H1 (cell line): ENCODE results near the gene ERC1. TPM values are rescaled to one million over a fixed set of nuclear protein-coding genes. Genes with fewer than 3 reads are reported as not detected.

ENCODE experiments used
- CTCF ChIA-PET: fragments of 300-600 bp; sonication (Branson Sonifier 250); formaldehyde crosslinking; loops from one replicate; lab custom pipeline; 2021; ENCODE audit not compliant: partially characterized antibody; lab: Charles Lee
- POLR2A ChIA-PET: fragments of 300-600 bp; sonication (Branson Sonifier 250); formaldehyde crosslinking; loops from one replicate; lab custom pipeline; 2021; ENCODE audit warnings: inconsistent platforms; ENCODE audit not compliant: partially characterized antibody; lab: Charles Lee
- DNase-seq, 2 experiments: peaks; one replicate each; pipeline versions ENCODE4 v3.0.0 to v3.0.0-alpha.2; 2010 to 2022; ENCODE audit warnings: low spot score in 2 of 2, low read depth in 1 of 2, mixed read lengths in 1 of 2
- FAIRE-seq: peaks from 2 replicates; lab custom pipeline; 2011; peaks lifted over from hg19 to GRCh38; lab: Jason Lieb, UNC
- H2AFZ ChIP-seq: 2 replicates; pipeline ENCODE4 v1.8.1; 2012; ENCODE audit warnings: low read length, inconsistent platforms
- H2AK5ac ChIP-seq: 2 replicates; pipeline ENCODE4 v1.6.1; 2013; ENCODE audit warnings: low read depth, low read length
- H2BK120ac ChIP-seq: replicated peaks from 2 replicates; pipeline ENCODE3; 2013; ENCODE audit warnings: low read depth, low read length, inconsistent platforms
- H2BK12ac ChIP-seq: 2 replicates; pipeline ENCODE4 v1.6.1; 2013; ENCODE audit warnings: low read depth, low read length
- H2BK15ac ChIP-seq: 2 replicates; pipeline ENCODE4 v1.6.1; 2013; ENCODE audit warnings: low read length
- H2BK20ac ChIP-seq: 2 replicates; pipeline ENCODE4 v1.6.1; 2013; ENCODE audit warnings: low read length
- H2BK5ac ChIP-seq: 2 replicates; pipeline ENCODE4 v1.6.1; 2013; ENCODE audit warnings: low read depth, low read length
- H3K14ac ChIP-seq: 2 replicates; pipeline ENCODE4 v1.6.1; 2013; ENCODE audit warnings: inconsistent platforms; ENCODE audit not compliant: insufficient read length
- H3K18ac ChIP-seq: 2 replicates; pipeline ENCODE4 v1.6.1; 2013; ENCODE audit warnings: low read length; ENCODE audit errors: extremely low read depth
- H3K23ac ChIP-seq: 2 replicates; pipeline ENCODE4 v1.6.1; 2013; ENCODE audit warnings: inconsistent platforms; ENCODE audit not compliant: insufficient read length
- H3K23me2 ChIP-seq: 2 replicates; pipeline ENCODE4 v1.6.1; 2013; ENCODE audit warnings: low read depth, low read length
- H3K27ac ChIP-seq: 2 replicates; pipeline ENCODE4 v1.6.1; 2011; ENCODE audit warnings: low read depth, low read length, inconsistent platforms
- H3K27me3 ChIP-seq, 4 experiments: replicated peaks in 1 of 4; 1 replicate in 1 of 4; 2 replicates in 3 of 4; pipeline versions ENCODE4 v1.6.1 to v1.8.1; 2011 to 2013; ENCODE audit warnings: low read length in 3 of 4, mild to moderate bottlenecking in 3 of 4, inconsistent platforms in 2 of 4, mixed read lengths in 2 of 4, moderate library complexity in 1 of 4; ENCODE audit not compliant: control insufficient read depth in 3 of 4, insufficient read depth in 3 of 4; ENCODE audit errors: extremely low read depth in 1 of 4
- H3K36me3 ChIP-seq, 4 experiments: 2 replicates each; pipeline versions ENCODE4 v1.6.1 to v1.8.1; 2011 to 2013; ENCODE audit warnings: mild to moderate bottlenecking in 4 of 4, low read length in 3 of 4, moderate library complexity in 2 of 4, control low read depth in 1 of 4, inconsistent platforms in 1 of 4; ENCODE audit not compliant: insufficient read depth in 4 of 4, control insufficient read depth in 2 of 4
- H3K4ac ChIP-seq: replicated peaks from 2 replicates; pipeline ENCODE3; 2013; ENCODE audit warnings: low read length, low read depth, mixed read lengths, inconsistent platforms; ENCODE audit not compliant: insufficient read length
- H3K4me1 ChIP-seq, 4 experiments: replicated peaks in 1 of 4; 1 replicate in 1 of 4; 2 replicates in 3 of 4; pipeline versions ENCODE4 v1.6.1 to v1.8.1; 2011 to 2013; ENCODE audit warnings: low read length in 3 of 4, inconsistent platforms in 2 of 4, mixed read lengths in 1 of 4; ENCODE audit not compliant: insufficient read depth in 4 of 4, control insufficient read depth in 3 of 4
- H3K4me2 ChIP-seq, 2 experiments: 2 replicates each; pipeline versions ENCODE4 v1.6.1 to v1.8.1; 2011 to 2013; ENCODE audit warnings: low read depth in 2 of 2, low read length in 2 of 2, control low read depth in 1 of 2, inconsistent platforms in 1 of 2, mild to moderate bottlenecking in 1 of 2; ENCODE audit not compliant: insufficient read depth in 1 of 2
- H3K4me3 ChIP-seq, 4 experiments: fragments of 200-600, 300-600 bp in 1 of 4; sonication (generic), shearing (Covaris generic), sonication (Bioruptor Twin) in 1 of 4; 2 replicates each; pipeline versions ENCODE4 v1.5.1 to v1.8.1; 2011 to 2016; ENCODE audit warnings: low read length in 4 of 4, low read depth in 3 of 4, control low read depth in 2 of 4, inconsistent platforms in 2 of 4, mild to moderate bottlenecking in 2 of 4, mixed read lengths in 1 of 4, moderate library complexity in 1 of 4; ENCODE audit not compliant: insufficient read depth in 2 of 4; ENCODE audit errors: extremely low read depth in 1 of 4
- H3K56ac ChIP-seq: replicated peaks from 2 replicates; pipeline ENCODE3; 2013; ENCODE audit warnings: low read depth, mild to moderate bottlenecking, mixed read lengths, low read length, inconsistent platforms; ENCODE audit not compliant: insufficient read length
- H3K79me1 ChIP-seq: 2 replicates; pipeline ENCODE4 v1.6.1; 2013; ENCODE audit warnings: low read depth, low read length, control low read depth
- H3K79me2 ChIP-seq, 2 experiments: 2 replicates each; pipeline versions ENCODE4 v1.6.1 to v1.8.1; 2012 to 2013; ENCODE audit warnings: low read length in 2 of 2, mild to moderate bottlenecking in 2 of 2, inconsistent platforms in 1 of 2; ENCODE audit not compliant: insufficient read depth in 2 of 2, control insufficient read depth in 1 of 2
- H3K9ac ChIP-seq, 4 experiments: replicated peaks in 1 of 4; 1 replicate in 1 of 4; 2 replicates in 3 of 4; pipeline versions ENCODE4 v1.6.1 to v1.8.1; 2011 to 2013; ENCODE audit warnings: low read depth in 3 of 4, low read length in 3 of 4, control low read depth in 2 of 4, mild to moderate bottlenecking in 2 of 4, moderate library complexity in 2 of 4, inconsistent platforms in 1 of 4; ENCODE audit errors: extremely low read depth in 1 of 4
- H3K9me3 ChIP-seq, 2 experiments: 2 replicates each; pipeline versions ENCODE4 v1.6.1 to v1.8.1; 2012 to 2013; ENCODE audit warnings: mild to moderate bottlenecking in 2 of 2, moderate library complexity in 2 of 2, control low read depth in 1 of 2, inconsistent platforms in 1 of 2, low read depth in 1 of 2, low read length in 1 of 2, mixed read lengths in 1 of 2; ENCODE audit not compliant: insufficient read depth in 2 of 2
- H4K20me1 ChIP-seq, 2 experiments: replicated peaks in 1 of 2; 2 replicates each; pipeline versions ENCODE3 to v1.8.1; 2011 to 2013; ENCODE audit warnings: inconsistent platforms in 2 of 2, low read length in 2 of 2, mild to moderate bottlenecking in 1 of 2; ENCODE audit not compliant: insufficient read depth in 2 of 2, control insufficient read depth in 1 of 2
- H4K5ac ChIP-seq: 2 replicates; pipeline ENCODE4 v1.6.1; 2013; ENCODE audit warnings: low read length, low read depth, mixed read lengths, inconsistent platforms; ENCODE audit not compliant: insufficient read length
- H4K8ac ChIP-seq: 2 replicates; pipeline ENCODE4 v1.8.0; 2013; ENCODE audit warnings: mild to moderate bottlenecking, moderate library complexity, low read length, inconsistent platforms; ENCODE audit not compliant: insufficient read depth; ENCODE audit errors: extremely low read depth
- H4K91ac ChIP-seq: replicated peaks from 2 replicates; pipeline ENCODE3; 2013; ENCODE audit warnings: low read length, mixed read lengths, inconsistent platforms; ENCODE audit not compliant: insufficient read length
- CEBPB ChIP-seq: IDR thresholded peaks from 2 replicates; pipeline ENCODE4 v1.6.1; 2012; ENCODE audit warnings: low read depth, low read length
- CREB1 ChIP-seq: IDR thresholded peaks from 2 replicates; pipeline ENCODE4 v1.6.1; 2012; ENCODE audit warnings: inconsistent platforms
- HDAC6 ChIP-seq: IDR thresholded peaks from one replicate; pipeline ENCODE4 v1.7.1; 2012; ENCODE audit warnings: low read depth, mild to moderate bottlenecking, inconsistent platforms, low read length, moderate library complexity
- POLR2A ChIP-seq, 2 experiments: IDR thresholded peaks; 1 replicate in 1 of 2; 2 replicates in 1 of 2; pipeline ENCODE4 v1.6.1; 2011; ENCODE audit warnings: low read depth in 2 of 2, low read length in 2 of 2, mild to moderate bottlenecking in 2 of 2; ENCODE audit errors: control extremely low read depth in 1 of 2
- RXRA ChIP-seq: IDR thresholded peaks from 2 replicates; pipeline ENCODE4 v1.6.1; 2011; ENCODE audit warnings: low read depth, mild to moderate bottlenecking, low read length, moderate library complexity; ENCODE audit not compliant: insufficient read depth
- TAF1 ChIP-seq: IDR thresholded peaks from 2 replicates; pipeline ENCODE4 v1.6.1; 2011; ENCODE audit warnings: mild to moderate bottlenecking, low read depth, low read length
- TBP ChIP-seq: IDR thresholded peaks from 2 replicates; pipeline ENCODE4 v1.6.1; 2011; ENCODE audit warnings: low read depth, low read length, improper control_type of control experiment
- WGBS, 2 experiments: shearing (Covaris generic) in 1 of 2; methylation state at CpG; one replicate each; pipeline versions ENCODE4 v1.1.6 to v1.1.7; 2013 to 2015; ENCODE audit warnings: low lambda C conversion rate in 2 of 2, mixed read lengths in 2 of 2, inconsistent platforms in 1 of 2, low coverage in 1 of 2, missing lambda C conversion rate in 1 of 2; ENCODE audit not compliant: insufficient replicate concordance in 2 of 2, insufficient coverage in 1 of 2, insufficient read length in 1 of 2; ENCODE audit errors: extremely low coverage in 1 of 2, missing lambda C conversion rate in 1 of 2; 5-methylcytosine and 5-hydroxymethylcytosine counted together
- polyA plus RNA-seq, 7 experiments: library from polyadenylated mRNA; depleted of rRNA in 3 of 7; stranded (reverse) in 5 of 7; unstranded in 2 of 7; fragments of >200 nt in 5 of 7; fragments of 200-250 nt in 2 of 7; gene quantifications; 1 replicate in 5 of 7; 2 replicates in 1 of 7; 4 replicates in 1 of 7; pipeline versions ENCODE4 v1.2.1 to v1.2.3, GENCODE V29; 2011 to 2013; ENCODE audit warnings: missing spikeins in 2 of 7, mixed read lengths in 2 of 7
- total RNA-seq: library from RNA; stranded (reverse); fragmentation: NEBNext Ultra II Directional; extraction: Animal tissue kit (Norgen Biotek cat#: 25700); gene quantifications from 2 replicates; pipeline ENCODE4 v1.2.1, GENCODE V29; 2021

The ERC1 gene
- total and polyA plus RNA-seq, 2 of the 8 experiments (the other 6 are each of a cell fraction or from before 2014, with no cell fraction given), result 7.8 to 45.7 TPM

DNA sequence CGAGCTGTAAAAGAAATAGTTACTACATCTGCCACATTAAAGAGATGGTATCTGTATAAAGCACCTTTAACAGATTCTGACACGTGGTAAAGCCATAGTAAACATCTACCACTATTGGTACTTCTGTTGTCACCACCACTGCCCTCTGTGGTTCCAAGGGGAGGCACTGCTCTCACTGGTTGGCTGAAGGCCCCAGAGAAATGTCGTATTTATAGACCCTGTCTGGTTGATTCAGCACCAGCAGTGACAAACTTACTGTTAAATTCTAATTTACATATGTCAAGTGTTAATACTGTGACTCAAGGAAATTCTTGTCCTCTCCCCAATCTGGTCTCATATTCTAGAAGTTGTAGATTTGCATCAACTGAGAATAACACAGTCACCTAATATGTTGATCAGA is 281.1 kb downstream of the ERC1 start:
- no peaks in the 10 kb centered on the region for H3K9me3 ChIP-seq
- no peak overlapping the region for H2AK5ac ChIP-seq
- no peaks in the 10 kb centered on the region for H3K23me2 ChIP-seq
- POLR2A ChIA-PET, result no interaction called here
- CTCF ChIA-PET, result no interaction called here
- no peak overlapping the region for H2BK12ac ChIP-seq
- H3K4me1 ChIP-seq, result no peaks in the 10 kb centered on the region
- no peak overlapping the region for H3K56ac ChIP-seq
- H3K4ac ChIP-seq, result no peak overlapping the region
- no peak overlapping the region for H4K91ac ChIP-seq
- no peak overlapping the region for H2BK15ac ChIP-seq
- no peak overlapping the region for H2BK5ac ChIP-seq
- no peaks in the 10 kb centered on the region for H3K36me3 ChIP-seq
- H3K27ac ChIP-seq, result no peak overlapping the region
- H4K20me1 ChIP-seq, result peaks cover 0 to 1% of the 10 kb centered on the region in 2 experiments
- H3K79me1 ChIP-seq, result no peaks in the 10 kb centered on the region
- no peak overlapping the region for H2BK20ac ChIP-seq
- no peak for FAIRE-seq
- no peak overlapping the region for H3K4me3 ChIP-seq
- no peak overlapping the region for H3K23ac ChIP-seq
- DNase-seq, result no peak
- no peak overlapping the region for H3K14ac ChIP-seq
- H2BK120ac ChIP-seq, result no peak overlapping the region
- no peak overlapping the region for H3K18ac ChIP-seq
- WGBS, 2 experiments, result 85% methylated on average over 3 of the region's 3 CpGs; no CpG with 5 or more reads in 1 of the 2 experiments
- H3K4me2 ChIP-seq, result no peak overlapping the region
- H2AFZ ChIP-seq, result no peak overlapping the region
- no peak overlapping the region for H3K9ac ChIP-seq
- no peak overlapping the region for H4K8ac ChIP-seq
- no peak for TF ChIP-seq CEBPB
- TF ChIP-seq TAF1, result no peak
- no peak for TF ChIP-seq POLR2A (IDR thresholded peaks at IDR 0.05; ENCODE audit: control extremely low read depth in 1 of 2, low read depth in 2 of 2, low read length in 2 of 2)
- TF ChIP-seq RXRA, result no peak
- TF ChIP-seq HDAC6, result no peak
- TF ChIP-seq TBP, result no peak
- TF ChIP-seq CREB1, result no peak
- no peak overlapping the region for H4K5ac ChIP-seq
- no peaks in the 10 kb centered on the region for H3K27me3 ChIP-seq
- H3K79me2 ChIP-seq, result no peaks in the 10 kb centered on the region
